HG03139 (cell line): ENCODE results near the gene ZBED1.
"Not testable (repeated sequence)": the region's sequence is repeated elsewhere in the genome, so short reads cannot be mapped to it uniquely, and the experiment has no call there.

Experiments used
- ATAC-seq: cut with Tn5 transposase; IDR thresholded peaks from one replicate; pipeline ENCODE4 v1.9.1; 2021; ENCODE audit not compliant: unreplicated experiment

The ZBED1 gene

DNA sequence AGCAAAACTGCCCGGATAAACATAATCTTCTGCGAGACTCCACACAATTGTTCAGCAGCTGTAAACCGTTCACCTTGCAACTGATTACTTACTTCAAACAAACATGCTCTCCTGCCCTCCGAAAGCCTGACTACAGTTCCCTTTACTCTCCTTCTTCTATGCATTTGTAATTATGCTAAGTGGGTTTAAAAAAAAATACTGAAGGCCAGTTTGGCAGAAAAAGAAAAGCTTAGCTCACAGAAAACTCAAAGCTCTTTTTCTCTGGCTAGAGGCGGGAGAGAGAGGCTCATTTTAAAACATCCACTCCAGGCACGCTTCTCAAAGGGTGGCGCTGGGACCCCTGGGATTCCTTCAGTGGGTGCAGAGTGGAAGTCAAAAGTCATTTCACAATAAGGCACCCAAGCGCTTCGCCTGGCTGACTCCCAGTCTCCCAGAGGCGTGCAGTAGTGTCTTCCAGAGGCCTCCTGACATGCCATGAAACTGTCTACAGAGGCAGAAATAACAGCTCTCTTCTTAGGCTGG, 1.9 kb downstream of the ZBED1 start:
- no peak for ATAC-seq

- no peak for ATAC-seq
These were observed 2.6 kb downstream of the ZBED1 start for GRCh38 chrX:2497961-2498780.

GRCh38 chrX:2495595-2495994, 5.2 kb downstream of the ZBED1 start:
- no peak for ATAC-seq

DNA sequence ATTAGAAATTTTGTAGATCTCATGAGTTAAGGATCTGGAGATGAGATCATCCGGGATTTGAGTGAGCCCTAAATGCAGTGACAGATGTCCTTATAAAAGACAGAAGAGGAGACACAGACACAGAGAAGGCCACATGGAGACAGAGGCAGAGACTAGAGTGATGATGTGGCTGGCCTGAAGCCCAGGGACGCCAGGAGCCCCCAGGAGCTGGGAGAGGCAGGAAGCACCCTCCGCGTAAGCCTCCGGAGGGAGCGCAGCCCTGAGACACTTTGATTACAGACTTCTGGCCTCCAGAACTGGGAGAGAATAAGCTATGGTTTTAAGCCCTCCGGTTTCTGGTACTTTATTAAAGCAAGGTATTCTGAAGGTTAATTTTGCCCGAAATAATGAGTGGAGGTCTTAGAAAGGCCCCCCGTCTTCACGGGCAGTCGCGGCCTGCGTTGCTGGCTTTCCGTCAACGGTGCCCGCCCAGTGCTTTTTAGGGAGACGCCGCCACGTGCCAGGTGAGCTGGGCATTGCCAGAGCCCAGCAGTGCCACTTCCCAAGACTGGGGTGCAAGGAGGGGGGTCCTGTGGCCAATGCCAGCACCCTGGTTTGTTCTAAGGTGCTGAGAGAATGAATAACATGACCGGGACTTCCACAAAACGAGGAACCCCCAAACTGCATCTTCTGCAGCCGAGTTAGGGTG, 8.1 kb downstream of the ZBED1 start:
- ATAC-seq, result no peak

DNA sequence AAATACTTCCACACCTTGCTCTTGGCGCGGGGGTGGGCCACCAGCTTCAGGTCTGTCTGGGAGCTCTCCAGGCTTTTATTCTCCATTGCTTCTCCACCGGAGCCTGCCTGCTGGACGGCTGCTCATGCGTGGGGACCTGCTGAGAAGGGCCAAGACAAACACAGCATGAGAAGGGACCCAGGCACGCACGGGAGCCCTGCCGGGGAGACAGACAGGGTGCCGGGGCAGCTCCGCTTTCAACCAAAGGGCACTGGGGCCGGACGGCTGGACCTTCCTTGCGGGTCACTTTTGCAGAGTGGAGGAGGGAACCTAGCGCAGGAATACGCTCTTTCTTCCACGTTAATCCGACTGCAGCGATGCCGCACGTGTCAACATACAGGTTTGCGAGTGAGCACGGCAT, 10.1 kb downstream of the ZBED1 start:
- no peak for ATAC-seq

- no peak for ATAC-seq
These were observed 11.0 kb downstream of the ZBED1 start for GRCh38 chrX:2489446-2490445.

GRCh38 chrX:2488621-2489285, 12.0 kb downstream of the ZBED1 start:
- ATAC-seq, result no peak

DNA sequence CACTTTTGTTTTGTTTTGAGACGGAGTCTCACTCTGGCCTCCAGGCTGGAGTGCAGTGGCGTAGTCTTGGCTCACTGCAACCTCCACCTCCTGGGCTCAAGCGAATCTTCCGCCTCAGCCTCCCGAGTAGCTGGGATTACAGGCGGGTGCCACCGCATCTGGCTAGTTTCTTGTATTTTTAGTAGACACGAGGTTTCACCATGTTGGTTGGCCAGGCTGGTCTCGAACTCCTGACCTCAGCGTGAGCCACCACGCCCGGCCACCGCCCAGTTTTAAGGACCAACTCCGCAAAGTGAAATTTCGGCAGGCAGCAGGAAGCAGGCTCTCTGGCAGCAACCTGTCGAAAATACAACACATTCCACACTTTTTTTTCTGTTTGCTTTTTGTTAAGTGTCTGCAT, 13.4 kb downstream of the ZBED1 start:
- no peak for ATAC-seq

DNA sequence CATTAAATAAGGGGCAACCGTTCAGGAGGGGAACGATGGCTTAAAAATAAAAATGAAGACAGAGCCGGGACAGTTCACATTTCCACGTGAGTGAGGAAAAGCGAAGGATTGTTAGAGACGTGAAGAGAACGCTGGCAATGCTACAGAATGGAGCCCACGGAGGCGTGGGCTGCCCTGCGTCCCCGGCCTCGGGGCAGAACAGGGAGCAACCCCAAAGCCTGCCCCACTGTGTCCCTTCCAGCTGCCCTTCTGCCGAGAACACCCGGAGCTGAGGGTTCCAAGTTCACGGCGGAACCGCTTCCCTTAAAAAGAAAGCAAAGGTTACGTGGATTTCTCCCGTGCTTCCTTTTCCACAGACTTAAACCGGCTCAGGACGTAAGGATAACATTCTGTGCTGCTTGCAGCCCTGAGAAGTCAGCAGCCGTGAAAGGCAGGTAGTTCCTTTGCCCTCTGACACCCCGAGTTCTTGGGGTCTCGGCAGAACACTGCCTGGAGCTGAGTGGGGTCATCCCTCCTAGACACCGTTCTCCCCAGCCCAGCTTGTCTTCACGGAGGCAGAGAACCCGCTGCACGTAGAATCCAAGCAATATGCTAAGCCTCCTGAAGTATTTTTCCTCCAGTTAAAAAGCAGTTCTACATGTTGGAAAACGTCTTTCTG, 14.2 kb downstream of the ZBED1 start:
- ATAC-seq, result no peak

DNA sequence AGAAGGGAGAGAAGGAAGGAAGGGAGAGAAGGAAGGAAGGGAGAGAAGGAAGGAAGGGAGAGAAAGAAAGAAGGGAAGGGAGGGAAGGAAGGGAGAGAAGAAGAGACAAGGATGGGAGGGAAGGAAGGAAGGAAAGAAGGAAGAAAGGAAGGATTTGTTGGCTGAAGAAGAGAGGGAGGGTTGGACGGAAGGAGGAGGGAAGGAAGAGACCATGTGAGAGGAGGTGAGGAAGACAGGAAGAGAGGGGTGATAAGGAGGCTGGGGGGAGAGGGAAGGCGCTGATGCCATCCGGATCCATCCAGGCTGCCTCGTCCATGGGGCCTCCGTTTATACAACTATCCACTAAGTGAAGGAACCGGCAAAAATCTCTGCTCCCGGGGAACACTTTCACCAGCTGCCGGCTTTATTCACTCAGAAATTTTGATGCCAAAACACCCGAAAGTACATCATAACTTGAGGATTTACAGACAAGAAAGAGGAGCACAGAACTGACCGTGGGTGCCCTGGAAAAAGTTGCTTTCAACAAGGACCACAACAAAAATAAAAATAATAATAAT, 14.9 kb downstream of the ZBED1 start:
- no peak for ATAC-seq

DNA sequence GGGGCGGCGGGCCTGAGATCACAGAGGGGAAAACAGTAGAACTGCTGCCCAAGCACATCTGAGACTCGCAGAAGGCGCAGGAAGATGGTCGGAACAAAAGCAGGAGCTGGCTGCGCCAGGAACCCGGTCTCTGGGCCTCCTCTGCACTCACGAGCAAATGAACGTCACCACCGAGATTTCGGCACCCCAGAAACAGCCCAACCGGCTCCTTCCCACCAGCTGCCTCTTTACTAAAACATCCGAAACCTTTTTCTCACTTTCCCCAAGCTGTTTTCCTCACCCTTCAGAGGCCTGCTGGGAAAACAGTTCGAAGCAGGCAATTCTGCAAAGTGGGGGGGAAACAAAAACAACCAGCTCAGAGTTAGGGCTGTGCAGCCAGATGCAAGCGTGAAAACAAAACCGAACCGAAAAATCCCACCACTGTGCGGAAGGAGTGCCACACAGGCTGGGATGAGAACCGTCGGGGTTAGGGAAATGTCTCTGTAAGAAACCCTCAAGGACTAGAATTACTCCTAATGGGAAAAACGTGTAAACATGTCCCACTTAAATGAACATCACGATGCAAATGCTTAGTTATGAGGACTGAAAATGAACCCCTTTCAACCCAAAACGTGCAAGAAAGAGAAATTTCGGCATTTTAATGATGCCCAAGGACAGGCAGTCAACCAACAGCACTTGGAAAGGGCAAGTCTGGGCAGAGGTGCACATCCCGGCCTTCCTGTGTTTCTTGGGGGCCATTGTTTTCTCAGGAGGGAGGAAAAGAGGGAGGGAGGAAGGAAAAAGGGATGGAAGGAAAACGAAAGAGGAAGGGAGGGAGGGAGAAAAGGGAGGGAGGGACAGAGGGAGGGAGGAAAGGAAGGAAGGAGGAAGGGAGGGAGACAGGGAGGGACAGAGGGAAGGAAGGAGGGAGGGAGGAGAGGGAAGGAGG, 15.8 kb downstream of the ZBED1 start:
- ATAC-seq, result no peak

DNA sequence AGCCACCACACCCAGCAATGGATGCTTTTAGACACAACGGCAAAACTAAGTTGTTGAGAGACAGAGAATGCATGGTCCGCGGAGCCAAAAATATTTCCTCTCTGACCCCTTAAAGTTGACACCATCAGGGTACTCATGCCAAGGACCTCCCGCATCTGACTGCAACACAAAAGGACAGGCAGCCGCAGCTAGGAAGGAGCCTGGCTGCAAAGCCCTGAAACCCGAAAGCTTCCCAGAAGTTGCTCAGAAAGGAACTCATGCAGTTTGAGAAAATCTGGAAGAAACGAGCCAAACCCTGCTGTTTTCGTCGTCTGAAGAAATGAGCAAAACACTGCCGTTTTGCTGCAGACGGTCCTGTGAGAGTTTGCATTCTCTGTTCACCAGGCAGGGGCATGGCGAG, 16.5 kb downstream of the ZBED1 start:
- ATAC-seq, result no peak

DNA sequence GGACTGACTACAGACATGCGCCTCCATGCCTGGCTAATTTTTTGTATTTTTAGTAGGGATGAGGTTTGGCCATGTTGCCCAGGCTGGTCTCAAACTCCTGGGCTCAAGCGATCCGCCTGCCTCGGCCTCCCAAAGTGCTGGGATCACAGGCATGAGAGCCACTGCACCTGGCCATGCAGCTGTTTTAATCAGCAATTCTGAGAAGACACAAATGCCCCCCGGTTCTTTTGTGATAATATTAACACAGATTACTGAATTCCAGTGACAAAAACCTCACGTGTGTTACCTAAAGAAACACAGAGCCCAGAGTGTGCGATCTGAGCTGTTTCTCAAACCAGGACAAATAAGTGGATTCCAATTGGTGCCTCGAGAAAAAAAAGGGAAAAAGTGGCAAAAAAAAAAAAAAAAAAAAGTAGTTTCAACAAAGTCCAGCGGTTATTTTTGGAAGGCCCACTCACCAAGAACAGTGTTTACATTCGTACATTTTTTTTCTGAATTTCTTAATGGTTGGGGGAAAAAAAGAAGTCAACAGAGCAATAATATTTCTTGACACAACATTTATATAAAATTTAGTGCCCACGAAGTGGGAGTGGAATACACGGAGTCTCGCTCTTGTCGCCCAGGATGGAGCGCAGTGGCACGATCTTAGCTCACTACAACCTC, 17.2 kb downstream of the ZBED1 start:
- no peak for ATAC-seq

DNA sequence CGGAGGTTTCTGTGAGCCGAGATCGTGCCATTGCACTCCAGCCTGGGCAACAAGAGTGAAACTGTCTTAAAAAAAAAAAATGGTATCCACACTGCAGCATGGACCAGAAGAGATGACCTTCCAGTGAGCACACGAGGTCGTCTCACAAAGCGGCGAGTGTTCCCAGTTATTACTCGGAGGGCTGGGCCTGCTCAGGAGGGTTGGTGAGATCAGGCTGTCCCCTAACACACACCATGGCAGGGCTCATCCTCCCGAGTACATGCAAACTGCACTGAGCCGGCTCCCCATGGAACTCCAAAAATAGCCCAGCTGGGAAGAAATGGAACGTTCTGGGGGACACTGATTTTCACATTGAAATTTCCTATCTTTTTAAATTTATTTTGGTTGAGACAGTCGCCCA, 19.2 kb downstream of the ZBED1 start:
- not testable (repeated sequence) for ATAC-seq

GRCh38 chrX:2479982-2480381, 20.8 kb downstream of the ZBED1 start:
- not testable (repeated sequence) for ATAC-seq

GRCh38 chrX:2479420-2479780, 21.4 kb downstream of the ZBED1 start:
- ATAC-seq, result no peak

DNA sequence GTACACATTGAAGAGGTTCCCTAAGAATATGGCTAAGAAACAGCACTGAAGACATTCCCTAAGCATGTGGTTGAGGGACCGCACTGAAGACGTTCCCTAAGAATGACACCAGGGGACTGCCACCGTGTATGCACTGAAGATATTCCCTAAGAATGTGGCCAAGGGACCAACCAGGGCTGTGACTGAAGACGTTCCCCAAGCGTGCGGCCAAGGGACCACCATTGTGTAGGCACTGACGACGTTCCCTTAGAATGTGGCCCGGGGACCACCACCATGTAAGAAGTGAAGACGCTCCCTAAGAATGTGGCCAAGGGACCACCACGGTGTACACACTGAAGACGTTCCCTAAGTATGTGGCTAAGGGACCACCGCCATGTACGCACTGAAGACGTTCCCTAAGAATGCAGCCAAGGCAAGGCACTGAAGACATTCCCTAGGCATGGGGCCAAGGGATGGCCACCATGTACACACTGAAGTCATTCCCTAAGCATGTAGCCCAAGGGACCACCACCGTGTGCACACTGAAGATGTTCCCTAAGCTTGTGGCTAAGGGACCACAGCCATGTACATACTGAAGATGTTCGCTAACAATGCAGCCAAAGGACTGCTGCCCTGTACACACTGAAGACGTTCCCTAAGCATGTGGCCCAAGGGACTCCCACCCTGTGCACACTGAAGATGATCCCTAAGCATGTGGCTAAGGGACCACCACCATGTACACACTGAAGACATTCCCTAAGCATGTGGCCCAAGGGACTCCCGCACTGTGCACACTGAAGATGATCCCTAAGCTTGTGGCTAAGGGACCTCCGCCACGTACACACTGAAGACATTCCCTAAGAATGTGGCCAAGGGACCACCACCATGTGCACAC, 22.0 kb downstream of the ZBED1 start:
- no peak for ATAC-seq
